BLaER1 (cell line): ENCODE results near the gene CDK11A.
A peak's percentile ranks its signal among the peaks of the same experiment; 100 is the strongest.
"Not testable (repeated sequence)": the region's sequence is repeated elsewhere in the genome, so short reads cannot be mapped to it uniquely, and the experiment has no call there.

ENCODE experiments used
- H3K27ac ChIP-seq: shearing (Covaris generic); formaldehyde crosslinking; 2 replicates; pipeline ENCODE4 v1.8.1; 2022
- H3K27me3 ChIP-seq: shearing (Covaris generic); formaldehyde crosslinking; 2 replicates; pipeline ENCODE4 v1.8.1; 2022
- H3K36me3 ChIP-seq: shearing (Covaris generic); formaldehyde crosslinking; 2 replicates; pipeline ENCODE4 v1.8.1; 2022
- H3K4me1 ChIP-seq: shearing (Covaris generic); formaldehyde crosslinking; 2 replicates; pipeline ENCODE4 v1.8.1; 2022
- H3K4me2 ChIP-seq: shearing (Covaris generic); formaldehyde crosslinking; 2 replicates; pipeline ENCODE4 v1.8.1; 2022
- H3K4me3 ChIP-seq: shearing (Covaris generic); formaldehyde crosslinking; 2 replicates; pipeline ENCODE4 v1.8.1; 2022
- H3K9ac ChIP-seq: shearing (Covaris generic); formaldehyde crosslinking; 2 replicates; pipeline ENCODE4 v1.8.1; 2022
- H3K9me3 ChIP-seq: shearing (Covaris generic); formaldehyde crosslinking; 2 replicates; pipeline ENCODE4 v1.8.1; 2022
- H4K20me1 ChIP-seq: shearing (Covaris generic); formaldehyde crosslinking; 2 replicates; pipeline ENCODE4 v1.8.1; 2022
- Cebpa-rat ChIP-seq: shearing (Covaris generic); IDR thresholded peaks from 2 replicates; pipeline ENCODE4 v1.8.1; 2022

CDK11A gene

DNA sequence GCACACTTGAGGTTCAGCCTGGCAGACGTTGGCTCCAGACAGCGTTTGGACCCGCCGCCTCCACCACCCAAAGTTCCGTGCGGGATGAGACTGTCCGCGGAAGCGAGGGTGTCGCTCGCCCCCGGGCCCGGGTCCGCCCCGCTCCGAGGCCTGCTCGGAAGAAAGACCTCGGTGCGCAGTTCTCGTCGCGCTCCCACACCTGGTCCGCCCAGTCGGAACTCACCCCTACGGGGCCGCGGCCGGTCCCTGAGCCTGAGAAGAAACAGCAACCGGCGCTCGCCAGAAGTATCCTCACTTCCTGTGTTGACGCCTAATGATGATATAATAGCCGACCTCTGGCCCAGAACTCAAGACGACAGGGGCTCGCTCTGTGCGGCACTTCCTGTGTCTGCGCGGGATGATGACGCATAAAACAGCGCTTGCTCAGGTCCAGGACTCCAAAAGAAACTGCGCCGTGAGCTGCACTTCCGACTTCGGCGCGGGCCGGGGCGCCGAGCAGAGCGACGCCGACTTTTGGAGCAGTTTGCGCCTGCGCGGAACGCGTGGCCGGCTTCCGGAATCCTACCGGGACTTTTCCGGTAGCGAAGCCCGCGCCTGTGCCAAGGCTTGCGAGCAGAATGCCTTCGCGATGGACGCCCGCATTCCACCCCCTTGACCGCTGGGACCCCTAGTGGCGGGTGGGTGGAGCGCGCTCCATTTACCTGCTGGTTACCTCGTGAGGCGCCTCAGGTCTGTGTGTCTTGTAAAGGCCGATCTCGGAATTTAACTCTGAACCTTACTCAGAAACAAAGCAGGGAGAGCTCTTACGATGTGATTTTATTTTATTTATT, at the start of gene CDK11A:
Gene CDK11A, minus strand, starts transcription at position 323 of the 830 bp plus-strand sequence. CDS start 1,539 bp downstream, outside the sequence.
- Histone ChIP-seq H3K36me3 (peaks cover 43% of the 10 kb centered on the region), H3K9ac (peak within 1 kb of the TSS; percentile 82), H3K4me3 (peak within 1 kb of the TSS; percentile 77), H3K27ac (peak within 1 kb of the TSS; percentile 83), H3K4me2 (peak within 1 kb of the TSS; percentile 30)
- not testable (repeated sequence) for H4K20me1 ChIP-seq, H3K27me3 ChIP-seq, H3K4me1 ChIP-seq, H3K9me3 ChIP-seq

- H3K36me3 ChIP-seq = peaks cover 58% of the 10 kb centered on the region
- H3K4me2 ChIP-seq = no peak overlapping the region
- no peak overlapping the region for H3K4me3 ChIP-seq
- peaks cover 42% of the 10 kb centered on the region for H3K9me3 ChIP-seq
- peaks cover 77% of the 10 kb centered on the region for H4K20me1 ChIP-seq
- no peak overlapping the region for H3K9ac ChIP-seq
- no peaks in the 10 kb centered on the region for H3K27me3 ChIP-seq
- peaks cover 30% of the 10 kb centered on the region for H3K4me1 ChIP-seq
- no peak overlapping the region for H3K27ac ChIP-seq
- no peak for TF ChIP-seq Cebpa-rat
Measured at GRCh38 chr1:1773874-1774273, 49.7 kb upstream of the CDK11A start.

DNA sequence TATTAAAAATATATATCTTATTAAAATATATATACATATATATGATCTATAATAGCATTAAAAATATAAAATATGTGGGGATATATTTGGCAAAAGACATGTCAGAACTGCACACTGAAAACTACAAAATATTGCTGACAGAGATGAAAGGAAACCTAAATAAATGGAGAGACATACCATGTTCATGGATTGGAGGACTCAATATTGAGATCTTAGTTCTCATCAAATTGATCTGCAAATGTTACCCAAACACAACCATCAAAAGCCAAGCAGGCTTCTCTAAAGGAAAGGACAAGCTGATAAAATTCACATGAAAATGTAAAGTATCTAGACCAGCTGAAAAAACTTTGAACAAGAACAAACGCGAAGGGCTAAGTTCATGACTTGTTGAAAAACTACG, 46.9 kb upstream of the CDK11A start:
- TF ChIP-seq Cebpa-rat = no peak
- Histone ChIP-seq H3K36me3 (peaks cover 86% of the 10 kb centered on the region), H3K27me3 (no peaks in the 10 kb centered on the region), H3K4me2 (no peak overlapping the region), H4K20me1 (peaks cover 91% of the 10 kb centered on the region), H3K4me3 (no peak overlapping the region), H3K9ac (no peak overlapping the region), H3K27ac (no peak overlapping the region), H3K4me1 (peaks cover 18% of the 10 kb centered on the region), H3K9me3 (peaks cover 46% of the 10 kb centered on the region)

DNA sequence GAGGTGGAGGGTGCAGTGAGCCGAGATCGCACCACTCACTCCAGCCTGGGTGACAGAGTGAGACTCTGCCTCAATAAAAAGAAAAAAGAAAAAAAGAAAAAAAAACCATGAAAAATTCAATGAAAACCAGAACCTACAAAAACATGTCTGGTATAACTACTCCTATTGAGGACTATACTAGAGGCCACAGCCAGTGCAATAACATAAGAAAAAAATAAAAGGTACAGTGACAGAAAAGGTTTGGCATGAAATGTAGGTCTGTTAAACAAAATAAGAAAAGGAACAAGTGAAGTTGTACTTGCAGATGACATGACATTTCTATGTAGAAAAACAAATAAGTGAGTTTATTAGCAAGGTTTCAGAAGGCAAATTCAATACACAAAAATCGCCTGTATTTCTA, 45.9 kb upstream of the CDK11A start:
- Histone ChIP-seq H3K4me3 (no peak overlapping the region), H3K36me3 (peaks cover 96% of the 10 kb centered on the region)

GRCh38 chr1:1768249-1768992, 44.3 kb upstream of the CDK11A start:
- TF ChIP-seq Cebpa-rat = no peak
- H3K9me3 ChIP-seq = peaks cover 46% of the 10 kb centered on the region
- no peaks in the 10 kb centered on the region for H3K27me3 ChIP-seq
- peaks cover 99% of the 10 kb centered on the region for H3K36me3 ChIP-seq
- H3K4me3 ChIP-seq = no peak overlapping the region
- H3K4me1 ChIP-seq = peaks cover 14% of the 10 kb centered on the region
- peaks cover 91% of the 10 kb centered on the region for H4K20me1 ChIP-seq
- H3K9ac ChIP-seq = no peak overlapping the region
- no peak overlapping the region for H3K4me2 ChIP-seq
- no peak overlapping the region for H3K27ac ChIP-seq

More for the DNA sequence above, 45.9 kb upstream of the CDK11A start:
- Histone ChIP-seq H3K27ac (no peak overlapping the region), H3K9me3 (peaks cover 46% of the 10 kb centered on the region), H4K20me1 (peaks cover 91% of the 10 kb centered on the region), H3K9ac (no peak overlapping the region), H3K4me2 (no peak overlapping the region), H3K27me3 (no peaks in the 10 kb centered on the region), H3K4me1 (peaks cover 8% of the 10 kb centered on the region)
- TF ChIP-seq Cebpa-rat = no peak

GRCh38 chr1:1764876-1765470, 40.8 kb upstream of the CDK11A start:
- H3K27ac ChIP-seq = no peak overlapping the region
- no peak for TF ChIP-seq Cebpa-rat
- H3K9me3 ChIP-seq = peaks cover 15% of the 10 kb centered on the region
- no peak overlapping the region for H3K9ac ChIP-seq
- peaks cover 36% of the 10 kb centered on the region for H3K4me1 ChIP-seq
- H3K4me2 ChIP-seq = 0 out of 2 replicates have a peak overlapping the region, but pooled peaks have one; percentile 2
- peaks cover 100% of the 10 kb centered on the region for H4K20me1 ChIP-seq
- H3K27me3 ChIP-seq = no peaks in the 10 kb centered on the region
- H3K4me3 ChIP-seq = no peak overlapping the region
- H3K36me3 ChIP-seq = peaks cover 100% of the 10 kb centered on the region

- Histone ChIP-seq H3K9ac (no peak overlapping the region), H3K27ac (no peak overlapping the region), H3K4me2 (0 out of 2 replicates have a peak overlapping the region, but pooled peaks have one; percentile 2), H3K9me3 (peaks cover 5% of the 10 kb centered on the region; the same call in 1 of the 2 replicates), H3K4me1 (peaks cover 46% of the 10 kb centered on the region), H3K27me3 (no peaks in the 10 kb centered on the region), H3K36me3 (peaks cover 100% of the 10 kb centered on the region), H4K20me1 (peaks cover 100% of the 10 kb centered on the region), H3K4me3 (no peak overlapping the region)
- peak; percentile 82 for TF ChIP-seq Cebpa-rat
Measured at GRCh38 chr1:1763657-1764621, 39.8 kb upstream of the CDK11A start.

DNA sequence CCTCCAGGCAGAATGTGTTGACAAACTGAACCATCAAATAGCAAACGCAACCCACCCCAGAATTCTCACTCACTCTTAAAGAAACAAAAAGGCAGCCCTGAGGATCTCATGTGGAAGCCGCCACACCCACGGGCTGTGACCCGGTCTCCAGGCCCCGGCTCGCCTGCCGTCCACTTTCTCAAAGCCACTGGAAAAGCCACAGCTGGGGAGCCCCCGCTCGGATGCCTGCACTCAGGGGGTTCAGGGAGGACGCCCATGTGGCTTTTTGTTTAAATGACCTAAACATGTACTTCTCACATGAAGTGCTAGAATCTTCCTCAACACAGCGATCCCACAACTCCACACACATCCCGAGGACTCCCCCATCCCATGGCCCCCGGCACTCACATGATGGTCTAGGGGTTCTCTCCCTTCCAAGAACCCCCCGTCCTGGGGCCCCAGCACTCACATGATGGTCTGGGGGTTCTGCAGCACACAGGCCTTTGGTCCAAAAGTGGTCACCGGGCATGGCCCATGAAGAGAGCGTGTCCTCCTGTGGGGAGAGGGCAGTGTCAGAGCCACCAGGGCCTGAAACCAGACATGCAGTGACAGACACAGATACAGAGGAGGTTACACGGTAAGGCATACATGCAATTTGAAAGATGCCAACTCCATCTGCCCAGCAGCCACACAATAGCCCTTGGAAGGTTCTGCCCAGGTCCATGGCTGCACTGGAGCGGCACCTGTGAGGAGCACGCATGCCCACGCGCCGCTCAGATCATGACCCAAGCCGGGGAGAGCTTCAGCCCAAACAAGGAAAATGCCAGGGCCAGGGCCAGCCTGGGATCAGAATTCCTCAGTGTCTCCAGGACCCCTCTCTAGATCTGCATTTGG, 37.6 kb upstream of the CDK11A start:
- Histone ChIP-seq H3K9me3 (no peaks in the 10 kb centered on the region), H3K4me1 (peaks cover 58% of the 10 kb centered on the region), H3K36me3 (peaks cover 100% of the 10 kb centered on the region), H3K27ac (0 out of 2 replicates have a peak overlapping the region, but pooled peaks have one; percentile 19), H3K4me2 (peak overlapping the region; percentile 51; the same call in 1 of the 2 replicates), H3K4me3 (no peak overlapping the region), H3K9ac (peak overlapping the region; percentile 8; the same call in 1 of the 2 replicates), H3K27me3 (no peaks in the 10 kb centered on the region), H4K20me1 (peaks cover 97% of the 10 kb centered on the region)
- TF ChIP-seq Cebpa-rat = no peak
